NCI-H1105 (cell line): ENCODE measurements around the gene PRPF40A.

Source experiments
- DNase-seq: peaks from one replicate; lab custom pipeline; 2025; lab: John Stamatoyannopoulos, UW

Gene PRPF40A

DNA sequence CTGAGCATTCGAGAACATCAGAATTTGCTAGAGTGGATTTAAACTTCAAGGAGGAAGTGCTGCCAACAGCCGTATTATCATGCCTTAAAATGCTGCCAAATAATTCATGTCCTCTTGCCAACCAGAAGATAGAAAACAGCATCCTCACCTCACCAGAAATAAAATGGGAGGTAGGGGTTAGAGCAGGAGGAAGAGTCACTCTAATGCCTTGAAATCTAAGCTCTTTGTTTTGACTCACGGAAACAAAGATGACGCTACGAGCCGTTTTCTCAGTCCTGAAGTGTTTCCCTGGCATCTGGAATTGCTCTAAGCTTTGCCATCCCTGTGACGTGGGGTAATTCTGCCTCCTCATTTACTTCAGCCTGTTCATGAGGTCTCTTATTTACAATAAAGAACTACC, 97.1 kb downstream of the PRPF40A start:
- no peak for DNase-seq

DNA sequence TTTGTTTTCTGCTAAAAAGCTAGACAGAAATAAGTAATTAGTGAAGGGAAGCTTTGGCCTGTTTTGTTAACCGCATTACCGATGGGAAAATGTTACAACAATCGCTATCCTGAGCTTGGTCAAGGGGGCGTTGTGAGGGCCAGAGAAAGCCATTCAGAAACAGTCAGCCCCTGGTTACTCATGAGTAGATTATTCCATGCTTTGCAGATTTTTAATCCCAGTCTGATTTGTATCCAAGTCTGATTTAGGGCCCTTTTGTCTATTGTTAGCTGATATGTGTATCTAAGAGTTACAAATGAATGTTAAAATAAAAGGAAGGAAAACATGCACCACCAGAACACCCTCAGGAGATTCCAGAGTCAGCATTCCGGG, 99.1 kb downstream of the PRPF40A start:
- no peak for DNase-seq

GRCh38 chr2:152617456-152618192, 99.6 kb downstream of the PRPF40A start:
- no peak for DNase-seq

- no peak for DNase-seq
These were observed 102.1 kb downstream of the PRPF40A start for GRCh38 chr2:152615177-152615576.

DNA sequence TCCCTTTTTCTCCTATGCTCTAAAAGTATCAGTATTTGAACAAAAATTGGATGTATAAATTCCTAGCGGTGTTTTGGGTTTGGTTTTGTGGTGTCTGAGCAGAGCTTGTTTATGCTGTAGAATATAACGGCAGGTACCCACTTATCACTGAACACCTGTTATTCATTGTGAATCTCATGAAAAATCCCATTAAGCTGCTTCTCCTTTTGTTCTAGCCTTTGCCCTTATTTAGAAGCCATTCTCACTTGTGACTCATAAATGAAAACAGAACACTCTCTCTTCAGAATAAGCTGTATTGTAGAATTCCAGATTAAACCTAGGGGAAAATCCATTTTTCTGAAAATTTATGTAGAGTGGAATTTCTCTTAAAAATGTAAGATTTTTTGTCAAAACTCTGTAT, 104.0 kb downstream of the PRPF40A start:
- peak; percentile 50 for DNase-seq

GRCh38 chr2:152611458-152612231, 105.6 kb downstream of the PRPF40A start:
- DNase-seq, result no peak

GRCh38 chr2:152609699-152610098, 107.6 kb downstream of the PRPF40A start:
- DNase-seq, result no peak

GRCh38 chr2:152609154-152609553, 108.1 kb downstream of the PRPF40A start:
- no peak for DNase-seq

DNA sequence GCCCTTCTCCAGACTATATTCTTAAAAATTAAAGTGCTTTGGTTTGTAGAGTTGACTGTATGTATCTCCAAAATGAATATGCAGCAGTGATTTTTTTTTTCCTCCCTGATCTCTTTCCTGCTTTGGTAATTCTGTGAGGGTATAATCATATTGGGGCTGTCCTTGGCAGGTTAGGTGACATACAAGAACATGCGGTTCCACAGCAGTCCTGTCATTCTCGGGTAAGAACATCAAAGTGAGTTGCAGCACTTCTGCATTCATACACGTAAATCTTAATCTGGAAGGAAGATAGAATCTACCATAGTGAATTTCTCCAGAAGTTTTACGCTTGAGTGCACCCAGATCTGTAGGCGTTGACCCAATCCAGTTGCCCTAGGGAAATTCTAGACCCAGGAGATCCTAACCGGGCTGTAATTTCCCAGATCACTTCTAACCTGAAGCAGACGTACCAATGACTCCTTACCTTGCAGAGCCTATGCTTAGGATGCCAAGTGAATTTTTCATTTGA, 109.4 kb downstream of the PRPF40A start:
- DNase-seq, result no peak

DNA sequence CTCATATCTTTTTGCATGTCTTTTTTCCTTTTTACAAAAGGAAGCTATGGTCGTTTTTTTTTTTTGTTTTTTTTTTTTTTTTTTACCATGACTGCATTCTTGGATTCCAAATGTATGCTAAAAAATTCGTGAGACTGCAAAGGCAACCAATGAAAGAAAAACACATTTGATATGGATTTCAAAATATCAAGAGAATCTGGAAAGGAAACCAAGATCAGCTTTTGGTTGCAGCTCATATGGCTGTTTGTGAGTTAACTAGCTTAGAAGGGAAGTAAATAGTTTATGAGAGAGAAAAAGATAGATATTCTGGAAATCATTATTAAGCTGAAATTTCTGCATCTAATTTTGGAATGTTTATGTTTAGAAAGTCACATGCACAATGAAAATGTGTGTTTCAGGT, 110.3 kb downstream of the PRPF40A start:
- DNase-seq, result no peak

DNA sequence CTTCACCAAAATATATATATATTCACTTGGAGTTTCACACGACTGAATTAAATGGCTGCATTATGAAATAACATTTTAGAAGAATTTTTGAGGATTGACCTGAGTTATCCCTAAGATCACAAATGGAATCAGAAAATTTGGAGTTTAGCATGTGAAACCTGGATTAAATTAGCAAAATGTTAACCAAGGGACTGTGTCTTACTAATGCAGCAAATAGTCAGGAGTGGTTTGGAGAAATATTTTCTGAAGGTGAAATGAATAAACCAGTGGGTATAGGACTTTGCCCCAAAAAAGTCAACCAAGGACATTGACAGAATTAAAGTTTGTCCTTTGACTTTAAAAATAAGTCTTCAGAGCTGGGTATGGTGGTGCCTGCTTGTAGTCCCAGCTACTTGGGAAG, 111.2 kb downstream of the PRPF40A start:
- DNase-seq, result no peak

DNA sequence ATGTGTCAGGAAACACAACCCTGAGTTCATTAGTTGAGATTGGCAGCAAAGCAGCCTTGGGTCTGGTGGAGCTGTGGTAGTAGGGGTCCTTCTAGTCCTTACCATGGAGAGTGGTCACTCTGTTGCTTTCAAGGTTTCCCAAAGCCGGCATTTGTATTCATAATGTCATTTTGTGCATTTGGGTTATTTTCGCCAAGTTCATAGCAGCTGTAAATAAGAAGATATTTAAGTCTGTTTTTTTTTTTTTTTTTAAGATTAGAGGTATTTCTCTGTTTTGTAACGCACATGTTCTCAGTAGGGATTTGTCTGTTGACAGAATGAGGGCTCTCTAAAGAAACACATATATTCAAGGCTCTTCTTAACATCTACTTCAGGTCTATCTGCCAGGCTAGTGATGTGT, 114.1 kb downstream of the PRPF40A start:
- DNase-seq, result no peak

DNA sequence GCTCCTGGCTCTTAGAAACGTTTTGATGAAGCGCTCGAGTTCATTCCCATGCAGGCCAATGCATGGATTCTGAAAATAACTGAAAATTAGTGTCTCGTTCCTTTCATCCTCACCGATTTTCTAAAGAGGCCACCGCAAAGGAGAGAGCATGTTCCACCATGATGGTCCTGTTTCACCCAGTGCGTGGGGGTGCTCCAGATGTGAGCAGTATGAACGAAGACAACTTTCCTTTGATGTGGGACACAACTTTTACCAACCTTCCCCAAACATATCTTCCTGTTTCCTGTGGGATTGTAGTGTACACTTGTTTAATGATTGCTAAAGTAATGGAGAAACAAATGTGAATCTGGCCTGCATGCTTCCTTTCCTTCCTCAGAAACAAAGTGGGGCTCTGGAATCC, 114.5 kb downstream of the PRPF40A start:
- no peak for DNase-seq
